Ishikawa (cell line): Measurements from ENCODE around the gene PLCB4.
A peak's percentile ranks its signal among the peaks of the same experiment; 100 is the strongest.

Source experiments
- CEBPB ChIP-seq: IDR thresholded peaks from 2 replicates; pipeline ENCODE4 v1.6.1; 2012
- CREB1 ChIP-seq: IDR thresholded peaks from 2 replicates; pipeline ENCODE4 v1.6.1; 2012; ENCODE audit warnings: low read depth
- EGR1 ChIP-seq: IDR thresholded peaks from 2 replicates; pipeline ENCODE4 v1.6.1; 2012
- EP300 ChIP-seq: IDR thresholded peaks from 2 replicates; pipeline ENCODE4 v1.6.1; 2012; ENCODE audit warnings: borderline replicate concordance
- FOXM1 ChIP-seq: IDR thresholded peaks from 2 replicates; pipeline ENCODE4 v1.6.1; 2012; ENCODE audit warnings: low read depth, borderline replicate concordance
- MAX ChIP-seq: IDR thresholded peaks from 2 replicates; pipeline ENCODE4 v1.6.1; 2012
- NFIC ChIP-seq: IDR thresholded peaks from 2 replicates; pipeline ENCODE4 v1.6.1; 2012
- RAD21 ChIP-seq: IDR thresholded peaks from 2 replicates; pipeline ENCODE4 v1.6.1; 2012; ENCODE audit warnings: low read depth
- REST ChIP-seq: IDR thresholded peaks from 2 replicates; pipeline ENCODE4 v1.6.1; 2012; ENCODE audit warnings: low read depth, mild to moderate bottlenecking
- TAF1 ChIP-seq: IDR thresholded peaks from 2 replicates; pipeline ENCODE4 v1.6.1; 2012; ENCODE audit warnings: low read depth, mild to moderate bottlenecking
- TCF12 ChIP-seq: IDR thresholded peaks from 2 replicates; pipeline ENCODE4 v1.6.1; 2012; ENCODE audit warnings: low read depth
- TEAD4 ChIP-seq: IDR thresholded peaks from 2 replicates; pipeline ENCODE4 v1.6.1; 2012
- USF1 ChIP-seq: IDR thresholded peaks from 2 replicates; pipeline ENCODE4 v1.6.1; 2012
- YY1 ChIP-seq: IDR thresholded peaks from 2 replicates; pipeline ENCODE4 v1.6.1; 2012; ENCODE audit warnings: low read depth
- ZBTB7A ChIP-seq: IDR thresholded peaks from 2 replicates; pipeline ENCODE4 v1.6.1; 2012; ENCODE audit warnings: low read depth

Gene PLCB4

GRCh38 chr20:9298906-9299305 lies 230.0 kb downstream of the PLCB4 start:
- TF ChIP-seq NFIC: no peak
- no peak for TF ChIP-seq RAD21
- no peak for TF ChIP-seq MAX
- TF ChIP-seq ZBTB7A: no peak
- TF ChIP-seq CREB1: no peak
- TF ChIP-seq EP300: no peak
- no peak for TF ChIP-seq USF1
- no peak for TF ChIP-seq TCF12
- no peak for TF ChIP-seq YY1
- no peak for TF ChIP-seq TAF1
- TF ChIP-seq EGR1: no peak
- TF ChIP-seq REST: no peak
- no peak for TF ChIP-seq CEBPB
- TF ChIP-seq TEAD4: no peak
- no peak for TF ChIP-seq FOXM1

- no peak for TF ChIP-seq USF1
- no peak for TF ChIP-seq YY1
- TF ChIP-seq REST: no peak
- no peak for TF ChIP-seq NFIC
- no peak for TF ChIP-seq RAD21
- TF ChIP-seq EGR1: no peak
- TF ChIP-seq CREB1: no peak
- TF ChIP-seq CEBPB: no peak
These were observed 231.2 kb downstream of the PLCB4 start for GRCh38 chr20:9300080-9300479.

GRCh38 chr20:9300534-9300933 lies 231.6 kb downstream of the PLCB4 start:
- TF ChIP-seq YY1 (no peak), RAD21 (no peak), REST (no peak), TCF12 (no peak), TAF1 (no peak)

- no peak for TF ChIP-seq RAD21
- TF ChIP-seq EP300: peak; percentile 73
- TF ChIP-seq YY1: no peak
- TF ChIP-seq TEAD4: peak; percentile 37; the same call in 1 of the 2 replicates
- TF ChIP-seq CREB1: no peak
- peak; percentile 81 for TF ChIP-seq CEBPB
- no peak for TF ChIP-seq USF1
- TF ChIP-seq FOXM1: peak; percentile 65
- TF ChIP-seq NFIC: peak; percentile 85
- TF ChIP-seq EGR1: no peak
These were observed 232.5 kb downstream of the PLCB4 start for GRCh38 chr20:9301129-9302090.
